ENCODE results near the gene SOD1. TPM values are rescaled to one million over a fixed set of nuclear protein-coding genes. Genes with fewer than 3 reads are reported as not detected.

The SOD1 gene
- total and polyA plus RNA-seq, 10 of the 15 experiments (the other 5 are each of a cell fraction or from before 2014, with no cell fraction given): 171 to 710 (median 313) TPM

DNA sequence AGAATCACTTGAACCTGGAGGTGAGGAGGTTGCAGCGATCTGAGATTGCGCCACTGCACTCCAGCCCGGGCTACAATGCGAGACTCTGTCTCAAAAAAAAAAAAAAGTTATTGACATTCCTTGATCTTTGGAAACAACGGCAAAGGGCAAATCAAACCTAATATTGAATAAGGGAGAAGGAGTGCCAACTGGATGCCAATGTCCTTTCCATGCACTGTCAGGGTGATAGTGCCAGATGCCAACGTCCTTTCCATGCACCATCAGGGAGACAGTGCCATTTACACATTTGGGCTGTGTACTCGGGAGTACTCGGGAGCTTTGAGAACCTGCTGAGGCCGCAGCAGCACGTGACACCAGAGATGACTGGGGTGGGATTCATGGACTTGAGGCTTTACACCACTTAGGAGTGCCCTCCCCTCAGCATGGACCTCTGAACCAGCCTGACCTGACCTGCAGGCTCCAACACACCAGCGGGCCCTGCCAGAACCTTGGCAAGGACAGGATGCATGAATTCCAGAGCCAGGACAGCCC, 34.5 kb upstream of the SOD1 start:
- Histone ChIP-seq H3K79me2 (ENCODE audit: control insufficient read depth, insufficient read depth, low read length) (no peaks in the 10 kb centered on the region), H3K9ac (ENCODE audit: control insufficient read depth, insufficient read depth, low read length) (no peak overlapping the region), H3K27ac (ENCODE audit: control insufficient read depth, insufficient read depth) (no peak overlapping the region), H3K4me1 (ENCODE audit: control insufficient read depth, insufficient read depth, low read length) (no peaks in the 10 kb centered on the region), H3K4me3 (no peak overlapping the region), H3K9me3 (replicated peaks; ENCODE audit: control insufficient read depth, insufficient read depth, low read length) (no peaks in the 10 kb centered on the region), H3K36me3 (ENCODE audit: control insufficient read depth in 2 of 2, insufficient read depth in 2 of 2, low read length in 1 of 2) (no peaks in the 10 kb centered on the region), H3K4me2 (ENCODE audit: control insufficient read depth, insufficient read depth) (no peak overlapping the region), H2AFZ (ENCODE audit: control insufficient read depth, low read depth, low read length) (no peak overlapping the region), H4K20me1 (ENCODE audit: control insufficient read depth, insufficient read depth) (no peaks in the 10 kb centered on the region), H3K27me3 (replicated peaks in 1 of 2; ENCODE audit: control insufficient read depth in 2 of 2, insufficient read depth in 2 of 2, low read length in 1 of 2) (no peaks in the 10 kb centered on the region)
- in situ Hi-C loops (cut with MboI) (no loop called here), intact Hi-C loops (cut with micrococcal nuclease; ENCODE audit: unreplicated experiment) (no loop called here)
- WGBS (ENCODE audit: insufficient coverage, insufficient replicate concordance, low lambda C conversion rate, missing lambda C conversion rate): 55% methylated on average over 10 of the region's 11 CpGs
- CTCF ChIA-PET: no interaction called here
- RAD21 ChIA-PET (ENCODE audit: unreplicated experiment): no interaction called here
- ATAC-seq (no peak), FAIRE-seq (no peak), DNase-seq (ENCODE audit: low read depth, low spot score) (no peak)
- no TSS peak for BruUV-seq (replicated peaks)
- POLR2A ChIA-PET: no interaction called here
- SMC1A ChIA-PET (ENCODE audit: uncharacterized antibody, unreplicated experiment): no interaction called here
- TF ChIP-seq SREBF1 (IDR thresholded peaks at IDR 0.05; ENCODE audit: low read length): no peak

DNA sequence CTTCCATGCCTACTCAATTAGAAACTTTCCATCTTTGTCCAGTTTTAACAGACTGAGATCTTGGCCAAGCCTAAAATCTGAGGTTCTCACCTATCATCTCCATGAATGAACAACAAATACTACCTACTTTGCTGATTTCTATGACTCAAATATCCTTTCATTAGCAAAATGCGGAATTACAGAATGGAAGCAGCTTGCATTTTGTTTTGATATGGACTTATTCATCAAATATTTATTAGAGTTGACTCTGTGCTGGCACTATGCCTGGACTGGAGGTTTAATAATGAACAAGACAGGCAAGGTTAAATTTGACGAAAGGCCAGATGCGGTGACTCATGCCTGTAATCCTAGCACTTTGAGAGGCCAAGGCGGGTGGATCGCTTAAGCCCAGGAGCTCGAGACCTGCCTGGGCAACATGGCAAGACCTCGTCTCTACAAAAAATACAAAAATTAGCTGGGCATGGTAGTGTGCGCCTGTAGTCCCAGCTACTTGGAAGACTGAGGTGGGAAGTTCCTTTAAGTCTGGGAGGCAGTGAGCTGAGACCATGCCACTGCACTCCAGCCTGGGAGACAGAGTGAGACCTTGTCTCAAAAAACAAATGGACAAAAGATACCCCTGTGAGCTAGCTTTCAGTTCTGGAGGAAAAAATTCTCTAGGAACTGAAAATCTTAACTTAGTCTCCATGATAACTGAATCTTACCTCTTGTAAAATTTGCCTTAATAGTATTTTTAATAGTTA, 29.4 kb upstream of the SOD1 start:
- no peaks in the 10 kb centered on the region for H4K20me1 ChIP-seq (ENCODE audit: control insufficient read depth, insufficient read depth)
- ChIA-PET CTCF (interaction anchor here (1.1 kb wide), 1 partner anchor 11 kb away, joined by 3 read pairs; no protein-coding TSS in a partner anchor), POLR2A (no interaction called here), SMC1A (ENCODE audit: uncharacterized antibody, unreplicated experiment) (no interaction called here), RAD21 (ENCODE audit: unreplicated experiment) (no interaction called here)
- no peak for DNase-seq (ENCODE audit: low read depth, low spot score)
- no peaks in the 10 kb centered on the region for H3K79me2 ChIP-seq (ENCODE audit: control insufficient read depth, insufficient read depth, low read length)
- BruUV-seq (replicated peaks): no TSS peak
- FAIRE-seq: no peak
- H3K4me3 ChIP-seq: no peak overlapping the region
- H3K27me3 ChIP-seq (replicated peaks in 1 of 2; ENCODE audit: control insufficient read depth in 2 of 2, insufficient read depth in 2 of 2, low read length in 1 of 2): no peaks in the 10 kb centered on the region
- ATAC-seq: no peak
- H3K9ac ChIP-seq (ENCODE audit: control insufficient read depth, insufficient read depth, low read length): no peak overlapping the region
- intact Hi-C loops (cut with micrococcal nuclease; ENCODE audit: unreplicated experiment) (no loop called here), in situ Hi-C loops (cut with MboI) (no loop called here)
- no peak overlapping the region for H3K27ac ChIP-seq (ENCODE audit: control insufficient read depth, insufficient read depth)
- no peak overlapping the region for H3K4me2 ChIP-seq (ENCODE audit: control insufficient read depth, insufficient read depth)
- no peaks in the 10 kb centered on the region for H3K4me1 ChIP-seq (ENCODE audit: control insufficient read depth, insufficient read depth, low read length)
- no peak overlapping the region for H2AFZ ChIP-seq (ENCODE audit: control insufficient read depth, low read depth, low read length)
- no peaks in the 10 kb centered on the region; the same call in 2 of the 3 replicates for H3K9me3 ChIP-seq (replicated peaks; ENCODE audit: control insufficient read depth, insufficient read depth, low read length)
- WGBS (ENCODE audit: insufficient coverage, insufficient replicate concordance, low lambda C conversion rate, missing lambda C conversion rate): 79% methylated on average over 8 of the region's 8 CpGs
- no peaks in the 10 kb centered on the region for H3K36me3 ChIP-seq (ENCODE audit: control insufficient read depth in 2 of 2, insufficient read depth in 2 of 2, low read length in 1 of 2)
- TF ChIP-seq, protein P1, sequence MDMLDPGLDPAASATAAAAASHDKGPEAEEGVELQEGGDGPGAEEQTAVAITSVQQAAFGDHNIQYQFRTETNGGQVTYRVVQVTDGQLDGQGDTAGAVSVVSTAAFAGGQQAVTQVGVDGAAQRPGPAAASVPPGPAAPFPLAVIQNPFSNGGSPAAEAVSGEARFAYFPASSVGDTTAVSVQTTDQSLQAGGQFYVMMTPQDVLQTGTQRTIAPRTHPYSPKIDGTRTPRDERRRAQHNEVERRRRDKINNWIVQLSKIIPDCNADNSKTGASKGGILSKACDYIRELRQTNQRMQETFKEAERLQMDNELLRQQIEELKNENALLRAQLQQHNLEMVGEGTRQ (IDR thresholded peaks at IDR 0.05; ENCODE audit: borderline replicate concordance, low read depth, low read length): no peak
- no peak for TF ChIP-seq IRF4 (IDR thresholded peaks at IDR 0.05; ENCODE audit: low read depth, low read length)
- TF ChIP-seq RBBP5 (conservative IDR thresholded peaks at IDR 0.05): no peak
- TF ChIP-seq, protein P2, sequence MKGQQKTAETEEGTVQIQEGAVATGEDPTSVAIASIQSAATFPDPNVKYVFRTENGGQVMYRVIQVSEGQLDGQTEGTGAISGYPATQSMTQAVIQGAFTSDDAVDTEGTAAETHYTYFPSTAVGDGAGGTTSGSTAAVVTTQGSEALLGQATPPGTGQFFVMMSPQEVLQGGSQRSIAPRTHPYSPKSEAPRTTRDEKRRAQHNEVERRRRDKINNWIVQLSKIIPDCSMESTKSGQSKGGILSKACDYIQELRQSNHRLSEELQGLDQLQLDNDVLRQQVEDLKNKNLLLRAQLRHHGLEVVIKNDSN (IDR thresholded peaks at IDR 0.05; ENCODE audit: borderline replicate concordance, extremely low read length, insufficient read depth, low read depth, low read length): no peak
- TF ChIP-seq SREBF1 (IDR thresholded peaks at IDR 0.05; ENCODE audit: low read length): no peak
- TF ChIP-seq CBX3 (IDR thresholded peaks at IDR 0.05; ENCODE audit: borderline replicate concordance, low read depth): no peak
- no peak for TF ChIP-seq EP300 (IDR thresholded peaks at IDR 0.05; ENCODE audit: borderline replicate concordance in 1 of 2, control insufficient read depth in 1 of 2, low read depth in 2 of 2, low read length in 2 of 2)
- no peak for TF ChIP-seq ZZZ3 (IDR thresholded peaks at IDR 0.05; ENCODE audit: control insufficient read depth, insufficient read length, low read depth)
- TF ChIP-seq IKZF1 (conservative IDR thresholded peaks at IDR 0.05): no peak
- no peak for TF ChIP-seq NR2F1 (conservative IDR thresholded peaks at IDR 0.05)
- no peak for TF ChIP-seq RELA (IDR thresholded peaks at IDR 0.05; ENCODE audit: borderline replicate concordance, partially characterized antibody)
- TF ChIP-seq SREBF2 (IDR thresholded peaks at IDR 0.05; ENCODE audit: low read length): no peak
- no peak for TF ChIP-seq ZBED1 (IDR thresholded peaks at IDR 0.05; ENCODE audit: borderline replicate concordance)
- TF ChIP-seq CREB1 (IDR thresholded peaks at IDR 0.05; ENCODE audit: low read depth): no peak
- no peak for TF ChIP-seq CEBPB (IDR thresholded peaks at IDR 0.05; ENCODE audit: borderline replicate concordance in 1 of 2, low read depth in 2 of 2, low read length in 2 of 2)
- no peak for TF ChIP-seq ZNF384 (IDR thresholded peaks at IDR 0.05; ENCODE audit: borderline replicate concordance, low read depth, low read length)

Data from GM12878 (cell line).